H9 (cell line): ENCODE measurements around the gene ATP5IF1. TPM values are rescaled to one million over a fixed set of nuclear protein-coding genes. Genes with fewer than 3 reads are reported as not detected.

Experiments
- DNase-seq: peaks from one replicate; pipeline ENCODE4 v3.0.0-alpha.2; 2017
- H2AFZ ChIP-seq: one replicate; pipeline ENCODE4 v1.6.1; 2013; ENCODE audit warnings: mild to moderate bottlenecking, low read length, control low read depth, moderate library complexity
- H2AK5ac ChIP-seq: 2 replicates; pipeline ENCODE4 v1.6.1; 2013; ENCODE audit warnings: low read length, control low read depth, mixed read lengths; ENCODE audit not compliant: insufficient read length
- H2BK120ac ChIP-seq: one replicate; pipeline ENCODE4 v1.6.1; 2013; ENCODE audit warnings: low read depth, mild to moderate bottlenecking, low read length, control low read depth, inconsistent platforms; ENCODE audit not compliant: poor library complexity, severe bottlenecking
- H2BK12ac ChIP-seq: 2 replicates; pipeline ENCODE4 v1.6.1; 2013; ENCODE audit warnings: low read length, control low read depth, mixed read lengths, low read depth; ENCODE audit not compliant: insufficient read length
- H2BK15ac ChIP-seq: 2 replicates; pipeline ENCODE4 v1.6.1; 2013; ENCODE audit warnings: low read depth, low read length, control low read depth
- H2BK20ac ChIP-seq: one replicate; pipeline ENCODE4 v1.6.1; 2013; ENCODE audit warnings: low read depth, mild to moderate bottlenecking, low read length, control low read depth, inconsistent platforms; ENCODE audit not compliant: poor library complexity, severe bottlenecking
- H2BK5ac ChIP-seq: 2 replicates; pipeline ENCODE4 v1.6.1; 2013; ENCODE audit warnings: low read length, control low read depth, mixed read lengths; ENCODE audit not compliant: insufficient read length
- H3K14ac ChIP-seq: 2 replicates; pipeline ENCODE4 v1.6.1; 2013; ENCODE audit warnings: low read length, control low read depth; ENCODE audit not compliant: insufficient read depth
- H3K18ac ChIP-seq: 2 replicates; pipeline ENCODE4 v1.6.1; 2013; ENCODE audit warnings: low read depth, mild to moderate bottlenecking, mixed read lengths, low read length, control low read depth; ENCODE audit not compliant: insufficient read length
- H3K23ac ChIP-seq: 2 replicates; pipeline ENCODE4 v1.6.1; 2013; ENCODE audit warnings: low read length, control low read depth, mixed read lengths, low read depth; ENCODE audit not compliant: insufficient read length
- H3K23me2 ChIP-seq: 2 replicates; pipeline ENCODE4 v1.6.1; 2013; ENCODE audit warnings: low read depth, mild to moderate bottlenecking, mixed read lengths, low read length, control low read depth; ENCODE audit not compliant: insufficient read length, poor library complexity, severe bottlenecking
- H3K27ac ChIP-seq: 2 replicates; pipeline ENCODE4 v1.5.1; 2013; ENCODE audit warnings: low read length, control low read depth, mixed read lengths, low read depth; ENCODE audit not compliant: insufficient read length
- H3K27me3 ChIP-seq: 2 replicates; pipeline ENCODE4 v1.6.1; 2013; ENCODE audit warnings: low read length, control low read depth, inconsistent platforms; ENCODE audit not compliant: insufficient read depth
- H3K4ac ChIP-seq: 2 replicates; pipeline ENCODE4 v1.6.1; 2013; ENCODE audit warnings: low read depth, mild to moderate bottlenecking, control low read depth, inconsistent platforms, low read length, moderate library complexity
- H3K4me1 ChIP-seq: 2 replicates; pipeline ENCODE4 v1.6.1; 2013; ENCODE audit warnings: low read length, control low read depth, inconsistent platforms; ENCODE audit not compliant: insufficient read depth
- H3K4me2 ChIP-seq: 2 replicates; pipeline ENCODE4 v1.6.1; 2013; ENCODE audit warnings: low read length, control low read depth, mixed read lengths; ENCODE audit not compliant: insufficient read length, insufficient read depth
- H3K56ac ChIP-seq: 2 replicates; pipeline ENCODE4 v1.6.1; 2013; ENCODE audit warnings: low read depth, mild to moderate bottlenecking, mixed read lengths, low read length, control low read depth; ENCODE audit not compliant: insufficient read length
- H3K79me1 ChIP-seq: 2 replicates; pipeline ENCODE4 v1.6.1; 2013; ENCODE audit warnings: low read depth, mild to moderate bottlenecking, moderate library complexity, low read length, control low read depth, inconsistent platforms; ENCODE audit not compliant: insufficient read depth, poor library complexity, severe bottlenecking
- H3K79me2 ChIP-seq: 2 replicates; pipeline ENCODE4 v1.6.1; 2013; ENCODE audit warnings: low read length, control low read depth, inconsistent platforms; ENCODE audit not compliant: insufficient read depth
- H3K9ac ChIP-seq: 2 replicates; pipeline ENCODE4 v1.6.1; 2013; ENCODE audit warnings: low read length, control low read depth, mixed read lengths; ENCODE audit not compliant: insufficient read length; ENCODE audit errors: extremely low read depth
- H3K9me3 ChIP-seq: one replicate; pipeline ENCODE4 v1.6.1; 2013; ENCODE audit warnings: low read depth, low read length, inconsistent platforms; ENCODE audit not compliant: control insufficient read depth
- H3T11ph ChIP-seq: one replicate; pipeline ENCODE4 v1.6.1; 2013; ENCODE audit warnings: mild to moderate bottlenecking, low read length, control low read depth, inconsistent platforms
- H4K20me1 ChIP-seq: one replicate; pipeline ENCODE4 v1.6.1; 2013; ENCODE audit not compliant: control insufficient read depth, insufficient read length, insufficient read depth
- H4K5ac ChIP-seq: 2 replicates; pipeline ENCODE4 v1.6.1; 2013; ENCODE audit warnings: low read depth, mild to moderate bottlenecking, mixed read lengths, low read length, control low read depth; ENCODE audit not compliant: insufficient read length
- H4K8ac ChIP-seq: replicated peaks from 2 replicates; pipeline ENCODE4 v1.6.1; 2013; ENCODE audit warnings: low read length, control low read depth, mixed read lengths, low read depth; ENCODE audit not compliant: insufficient read length
- H4K91ac ChIP-seq: 2 replicates; pipeline ENCODE4 v1.6.1; 2013; ENCODE audit warnings: low read depth, mild to moderate bottlenecking, moderate library complexity, mixed read lengths, low read length, control low read depth; ENCODE audit not compliant: insufficient read length
- H3K27ac Mint-ChIP-seq, 3 experiments: 2 replicates in 2 of 3; 3 replicates in 1 of 3; pipeline ENCODE4 v1.8.0; 2020 to 2021; ENCODE audit warnings: mixed read lengths in 3 of 3, mild to moderate bottlenecking in 1 of 3, moderate library complexity in 1 of 3
- H3K27me3 Mint-ChIP-seq: 2 replicates; pipeline ENCODE4 v1.8.0; 2021; ENCODE audit warnings: low read depth, mild to moderate bottlenecking, moderate library complexity, mixed read lengths
- H3K36me3 Mint-ChIP-seq, 3 experiments: 2 replicates in 2 of 3; 3 replicates in 1 of 3; pipeline ENCODE4 v1.8.0; 2020 to 2021; ENCODE audit warnings: low read depth in 3 of 3, mixed read lengths in 3 of 3; ENCODE audit not compliant: insufficient read depth in 1 of 3
- H3K4me1 Mint-ChIP-seq, 2 experiments: 2 replicates each; pipeline ENCODE4 v1.8.0; 2020; ENCODE audit warnings: mixed read lengths in 2 of 2
- H3K4me3 Mint-ChIP-seq, 2 experiments: 2 replicates in 1 of 2; 3 replicates in 1 of 2; pipeline ENCODE4 v1.8.0; 2020 to 2021; ENCODE audit warnings: mild to moderate bottlenecking in 2 of 2, mixed read lengths in 2 of 2, moderate library complexity in 1 of 2
- H3K9me3 Mint-ChIP-seq, 2 experiments: 2 replicates in 1 of 2; 3 replicates in 1 of 2; pipeline ENCODE4 v1.8.0; 2020; ENCODE audit warnings: mild to moderate bottlenecking in 2 of 2, mixed read lengths in 2 of 2, moderate library complexity in 1 of 2
- WGBS: extraction: QIAGEN DNeasy Blood & Tissue Kit; methylation state at CpG from one replicate; pipeline ENCODE4 v1.1.7; 2013; ENCODE audit warnings: missing lambda C conversion rate, low lambda C conversion rate, mixed read lengths; ENCODE audit not compliant: insufficient read length; ENCODE audit errors: extremely low coverage; 5-methylcytosine and 5-hydroxymethylcytosine counted together
- total RNA-seq: library from RNA; stranded (reverse); gene quantifications from 2 replicates; pipeline ENCODE4 v1.2.1, GENCODE V29; 2021
- TF ChIP-seq, protein P1 (sequence below): fragments of 200-600 bp; sonication (generic); conservative IDR thresholded peaks from 3 replicates; pipeline ENCODE4 v1.8.0; 2021; ENCODE audit warnings: antibody characterized with exemption, mild to moderate bottlenecking

ATP5IF1 gene
- total RNA-seq, 1 experiment from 2014 or later = 257 TPM

DNA sequence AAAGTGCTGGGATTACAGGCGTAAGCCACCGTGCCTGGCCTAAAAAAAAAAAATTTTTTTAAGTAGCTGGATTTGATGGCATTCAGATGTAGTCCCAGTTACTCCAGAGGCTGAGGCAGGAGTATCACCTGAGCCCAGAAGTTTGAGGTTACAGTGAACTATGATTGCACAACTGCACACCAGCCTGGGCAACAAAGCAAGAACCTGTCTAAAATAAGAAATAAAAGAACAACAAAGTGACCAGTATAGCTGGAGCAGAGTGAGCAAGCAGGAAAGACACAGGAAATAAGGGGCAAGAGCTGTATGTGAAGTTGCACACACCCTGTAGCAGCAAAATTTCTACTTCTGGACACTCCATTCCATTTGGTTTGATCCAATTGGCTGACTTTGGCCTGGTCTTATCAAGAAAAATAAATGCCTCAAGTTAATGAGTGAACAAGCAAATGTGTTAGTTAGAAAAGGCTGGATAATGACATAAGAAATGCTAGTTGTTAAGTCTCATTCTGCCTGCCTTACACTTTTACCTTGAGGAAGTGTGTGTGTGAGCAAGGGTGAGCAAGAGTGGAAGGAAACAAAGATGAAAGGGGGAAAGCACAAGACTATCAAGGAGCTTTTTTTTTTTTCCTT lies 7.9 kb downstream of the ATP5IF1 start:
- Mint-ChIP-seq H3K9me3 (no peaks in the 10 kb centered on the region), H3K4me1 (peaks cover 20 to 21% of the 10 kb centered on the region in 2 experiments), H3K36me3 (peaks cover 0 to 2% (median 0%) of the 10 kb centered on the region in 3 experiments; a peak in 1 of 7 replicates), H3K4me3 (no peak overlapping the region), H3K27ac (peak overlapping the region in 1 of 3 experiments; percentile 87; a peak in 1 of 7 replicates), H3K27me3 (no peaks in the 10 kb centered on the region)
- no peak overlapping the region for H2BK12ac ChIP-seq
- no peak overlapping the region for H4K5ac ChIP-seq
- H3K18ac ChIP-seq = no peak overlapping the region
- H2BK5ac ChIP-seq = no peak overlapping the region
- H3K27me3 ChIP-seq = no peaks in the 10 kb centered on the region
- no peak overlapping the region for H4K91ac ChIP-seq
- H3K4me1 ChIP-seq = no peaks in the 10 kb centered on the region
- no peaks in the 10 kb centered on the region for H3K79me1 ChIP-seq
- no peaks in the 10 kb centered on the region for H4K20me1 ChIP-seq
- H2BK20ac ChIP-seq = no peak overlapping the region
- H2BK15ac ChIP-seq = no peak overlapping the region
- H3K4ac ChIP-seq = no peak overlapping the region
- TF ChIP-seq, protein P1, sequence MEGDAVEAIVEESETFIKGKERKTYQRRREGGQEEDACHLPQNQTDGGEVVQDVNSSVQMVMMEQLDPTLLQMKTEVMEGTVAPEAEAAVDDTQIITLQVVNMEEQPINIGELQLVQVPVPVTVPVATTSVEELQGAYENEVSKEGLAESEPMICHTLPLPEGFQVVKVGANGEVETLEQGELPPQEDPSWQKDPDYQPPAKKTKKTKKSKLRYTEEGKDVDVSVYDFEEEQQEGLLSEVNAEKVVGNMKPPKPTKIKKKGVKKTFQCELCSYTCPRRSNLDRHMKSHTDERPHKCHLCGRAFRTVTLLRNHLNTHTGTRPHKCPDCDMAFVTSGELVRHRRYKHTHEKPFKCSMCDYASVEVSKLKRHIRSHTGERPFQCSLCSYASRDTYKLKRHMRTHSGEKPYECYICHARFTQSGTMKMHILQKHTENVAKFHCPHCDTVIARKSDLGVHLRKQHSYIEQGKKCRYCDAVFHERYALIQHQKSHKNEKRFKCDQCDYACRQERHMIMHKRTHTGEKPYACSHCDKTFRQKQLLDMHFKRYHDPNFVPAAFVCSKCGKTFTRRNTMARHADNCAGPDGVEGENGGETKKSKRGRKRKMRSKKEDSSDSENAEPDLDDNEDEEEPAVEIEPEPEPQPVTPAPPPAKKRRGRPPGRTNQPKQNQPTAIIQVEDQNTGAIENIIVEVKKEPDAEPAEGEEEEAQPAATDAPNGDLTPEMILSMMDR = no peak
- H3K27ac ChIP-seq = no peak overlapping the region
- H3K9ac ChIP-seq = no peak overlapping the region
- no peak overlapping the region for H3K23ac ChIP-seq
- H3T11ph ChIP-seq = no peak overlapping the region
- H2AK5ac ChIP-seq = no peak overlapping the region
- H3K14ac ChIP-seq = no peak overlapping the region
- no peak overlapping the region for H3K4me2 ChIP-seq
- H3K56ac ChIP-seq = no peak overlapping the region
- H3K23me2 ChIP-seq = peaks cover 8% of the 10 kb centered on the region
- H3K9me3 ChIP-seq = no peaks in the 10 kb centered on the region
- H3K79me2 ChIP-seq = no peaks in the 10 kb centered on the region
- H2BK120ac ChIP-seq = no peak overlapping the region
- H4K8ac ChIP-seq = no peak overlapping the region
- no peak for DNase-seq
- H2AFZ ChIP-seq = no peak overlapping the region
- WGBS = no CpG with 5 or more reads among the region's 2 CpGs
